Stimulated activated CD8-positive, alpha-beta memory T cell treated with anti-CD3 and anti-CD28 coated beads, Interleukin-15, amount 100 ng/mL, for 1 hour (primary cell): Measurements from ENCODE around the gene CDX4.
"Not testable (repeated sequence)": the region's sequence is repeated elsewhere in the genome, so short reads cannot be mapped to it uniquely, and the experiment has no call there.

Experiments
- DNase-seq: peaks from one replicate; pipeline ENCODE4 v3.0.0-alpha.2; 2020; ENCODE audit warnings: low read depth

CDX4 gene

GRCh38 chrX:73446831-73447230 is at the start of gene CDX4:
CDX4 (plus strand) TSS chrX:73447053; CDS start chrX:73447254, 201 bp downstream.
- no peak for DNase-seq

- no peak for DNase-seq
These were observed 48.5 kb upstream of the CDX4 start for GRCh38 chrX:73398185-73398914.

GRCh38 chrX:73400136-73400748 is 46.6 kb upstream of the CDX4 start:
- DNase-seq = no peak

GRCh38 chrX:73401591-73402266 is 45.1 kb upstream of the CDX4 start:
- DNase-seq = no peak

- no peak for DNase-seq
These were observed 33.9 kb upstream of the CDX4 start for GRCh38 chrX:73412930-73413329.

- no peak for DNase-seq
These were observed 500 bp downstream of the CDX4 start for GRCh38 chrX:73447311-73447794.

GRCh38 chrX:73448379-73448778 is 1.5 kb downstream of the CDX4 start:
- no peak for DNase-seq

GRCh38 chrX:73455171-73455570 is 8.3 kb downstream of the CDX4 start:
- DNase-seq = no peak

GRCh38 chrX:73457306-73457705 is 10.5 kb downstream of the CDX4 start:
- DNase-seq = no peak

GRCh38 chrX:73468376-73468775 is 21.5 kb downstream of the CDX4 start:
- no peak for DNase-seq

- no peak for DNase-seq
These were observed 32.1 kb downstream of the CDX4 start for GRCh38 chrX:73478961-73479360.

- DNase-seq = no peak
These were observed 34.7 kb downstream of the CDX4 start for GRCh38 chrX:73481521-73481920.

GRCh38 chrX:73490661-73491060 is 43.8 kb downstream of the CDX4 start:
- DNase-seq = no peak

- DNase-seq = not testable (repeated sequence)
These were observed 45.3 kb downstream of the CDX4 start for GRCh38 chrX:73492178-73492577.
